HG02884 (cell line): ENCODE measurements around the gene TMEM145.
A peak's percentile ranks its signal among the peaks of the same experiment; 100 is the strongest.
"Not testable (repeated sequence)": the region's sequence is repeated elsewhere in the genome, so short reads cannot be mapped to it uniquely, and the experiment has no call there.

ENCODE experiments used
- ATAC-seq: cut with Tn5 transposase; IDR thresholded peaks from one replicate; pipeline ENCODE4 v1.9.1; 2021; ENCODE audit warnings: mild to moderate bottlenecking, moderate library complexity; ENCODE audit not compliant: unreplicated experiment

Gene TMEM145

DNA sequence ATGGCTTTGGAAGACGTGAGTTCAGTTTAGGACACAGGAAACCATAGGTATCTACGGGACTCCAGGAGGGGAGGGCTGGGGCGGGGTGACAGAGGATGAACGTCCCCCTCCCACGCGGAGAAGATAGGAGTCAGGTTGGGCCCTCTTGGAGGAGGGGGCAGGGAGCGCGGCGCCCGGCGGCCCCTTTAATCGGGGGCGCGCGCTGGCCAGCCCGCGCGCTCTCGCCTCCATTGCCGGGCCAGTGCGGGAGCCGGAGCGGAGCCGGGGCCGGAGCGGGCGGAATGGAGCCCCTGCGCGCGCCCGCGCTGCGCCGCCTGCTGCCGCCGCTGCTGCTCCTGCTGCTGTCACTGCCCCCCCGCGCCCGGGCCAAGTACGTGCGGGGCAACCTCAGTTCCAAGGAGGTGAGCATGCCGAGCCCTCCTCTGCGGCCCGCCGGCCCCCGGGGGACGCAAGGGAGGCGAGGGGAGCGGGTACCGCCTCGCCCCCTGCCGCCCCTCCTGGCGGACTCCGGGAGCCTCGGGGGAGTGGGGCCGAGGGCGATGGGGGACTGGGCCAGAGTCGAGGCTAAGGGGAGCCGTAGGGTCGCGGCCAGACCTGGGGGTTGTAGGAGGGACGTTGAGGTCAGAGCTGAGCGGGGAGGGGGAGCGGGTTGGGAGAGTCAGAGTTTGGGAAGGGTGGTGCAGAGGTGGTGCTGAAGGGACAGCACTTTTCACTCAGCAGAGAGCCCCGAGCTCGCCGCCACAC is at the start of gene TMEM145:
TMEM145 (plus strand) TSS at position 214 of the 744 bp plus-strand sequence; CDS start at position 282, 68 bp downstream.
- ATAC-seq, result no peak

DNA sequence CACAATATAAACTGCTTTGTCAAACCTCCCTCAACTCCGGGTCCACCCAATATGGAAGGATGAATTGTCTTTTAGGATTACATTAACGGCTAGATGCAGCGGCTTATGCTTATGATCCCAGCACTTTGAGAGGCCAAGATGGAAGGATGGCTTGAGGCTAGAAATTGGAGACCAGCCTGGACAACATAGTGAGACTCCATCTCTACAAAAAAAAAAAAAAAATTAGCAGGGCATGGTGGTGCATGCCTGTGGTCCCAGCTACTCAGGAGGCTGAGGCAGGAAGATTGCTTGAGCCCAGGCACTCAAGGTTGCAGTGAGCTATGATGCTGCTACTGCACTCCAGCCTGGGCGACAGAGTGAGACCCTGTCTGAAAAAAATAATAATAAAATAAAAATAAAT is 47.0 kb upstream of the TMEM145 start:
- ATAC-seq, result not testable (repeated sequence)

DNA sequence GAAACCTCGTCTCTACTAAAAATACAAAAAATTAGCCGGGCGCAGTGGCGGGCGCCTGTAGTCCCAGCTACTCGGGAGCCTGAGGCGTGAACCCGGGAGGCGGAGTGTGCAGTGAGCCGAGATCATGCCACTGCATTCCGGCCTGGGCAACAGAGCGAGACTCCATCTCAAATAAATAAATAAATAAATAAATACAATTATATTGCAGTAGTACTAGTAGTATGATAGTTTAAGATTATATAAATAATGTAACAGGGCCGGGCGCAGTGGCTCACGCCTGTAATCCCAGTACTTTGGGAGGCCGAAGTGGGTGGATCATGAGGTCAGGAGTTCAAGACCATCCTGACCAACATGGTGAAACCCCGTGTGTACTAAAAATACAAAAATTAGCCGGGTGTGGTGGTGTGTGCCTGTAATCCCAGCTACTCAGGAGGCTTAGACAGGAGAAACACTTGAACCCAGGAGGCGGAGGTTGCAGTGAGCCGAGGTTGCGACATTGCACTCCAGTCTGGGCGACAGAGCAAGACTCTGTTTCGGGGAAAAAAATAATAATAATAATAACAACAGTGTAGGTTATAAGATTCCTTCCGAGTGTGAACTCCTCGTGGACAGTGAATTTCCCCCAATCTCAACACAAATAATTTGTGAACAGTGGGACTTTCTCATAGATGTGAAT is 46.0 kb upstream of the TMEM145 start:
- ATAC-seq, result not testable (repeated sequence)

DNA sequence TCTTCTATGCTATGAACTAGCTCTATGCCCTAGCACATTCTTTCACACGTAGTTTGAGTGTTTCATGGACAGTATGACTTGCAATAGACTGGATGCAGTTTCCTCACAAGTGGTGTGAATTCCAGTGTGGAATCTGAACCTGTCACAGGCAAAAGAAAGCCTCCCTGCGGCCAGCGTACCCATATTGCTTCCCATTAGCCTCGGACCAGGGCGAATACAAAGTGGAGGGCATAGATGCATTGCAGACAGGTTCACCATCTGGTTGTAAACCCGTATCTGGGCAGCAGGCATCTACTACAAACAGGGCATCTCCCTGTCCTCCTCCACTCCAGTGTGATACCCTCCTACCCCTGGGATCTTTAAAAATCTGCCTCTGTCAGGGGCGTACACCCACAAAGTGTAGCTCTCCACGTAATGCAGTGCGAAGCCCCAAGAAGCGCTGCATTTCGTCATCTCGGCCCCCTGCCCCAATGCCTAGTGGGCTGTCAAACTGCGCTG is 45.4 kb upstream of the TMEM145 start:
- no peak for ATAC-seq

DNA sequence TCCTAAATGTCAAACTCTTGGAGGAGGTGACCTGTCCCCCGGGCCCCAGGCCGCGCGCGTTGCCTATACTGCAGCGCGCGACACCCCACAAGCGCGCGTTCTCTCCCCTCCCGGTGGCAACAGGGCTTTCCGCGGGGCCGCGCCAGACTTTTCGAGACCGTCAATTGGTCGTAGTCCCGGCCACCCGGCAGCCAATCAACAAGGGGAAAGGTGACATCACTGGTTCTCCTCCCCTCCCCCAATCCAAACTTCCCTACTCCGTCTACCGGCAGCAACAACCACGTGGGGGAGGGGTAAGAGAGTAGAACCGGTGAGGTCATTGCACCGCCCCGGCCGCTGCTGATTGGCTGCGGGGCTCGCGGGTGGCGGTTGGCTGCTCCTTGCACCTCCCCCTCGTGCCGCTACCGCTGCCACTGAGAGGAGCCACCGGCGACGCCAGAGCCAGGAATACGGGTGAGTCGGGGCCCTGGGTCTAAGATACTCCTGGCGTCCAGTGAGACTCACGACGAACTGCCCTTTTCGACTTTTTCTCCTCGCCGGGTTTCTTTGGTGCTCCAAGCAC is 44.9 kb upstream of the TMEM145 start:
- ATAC-seq, result peak; percentile 49

DNA sequence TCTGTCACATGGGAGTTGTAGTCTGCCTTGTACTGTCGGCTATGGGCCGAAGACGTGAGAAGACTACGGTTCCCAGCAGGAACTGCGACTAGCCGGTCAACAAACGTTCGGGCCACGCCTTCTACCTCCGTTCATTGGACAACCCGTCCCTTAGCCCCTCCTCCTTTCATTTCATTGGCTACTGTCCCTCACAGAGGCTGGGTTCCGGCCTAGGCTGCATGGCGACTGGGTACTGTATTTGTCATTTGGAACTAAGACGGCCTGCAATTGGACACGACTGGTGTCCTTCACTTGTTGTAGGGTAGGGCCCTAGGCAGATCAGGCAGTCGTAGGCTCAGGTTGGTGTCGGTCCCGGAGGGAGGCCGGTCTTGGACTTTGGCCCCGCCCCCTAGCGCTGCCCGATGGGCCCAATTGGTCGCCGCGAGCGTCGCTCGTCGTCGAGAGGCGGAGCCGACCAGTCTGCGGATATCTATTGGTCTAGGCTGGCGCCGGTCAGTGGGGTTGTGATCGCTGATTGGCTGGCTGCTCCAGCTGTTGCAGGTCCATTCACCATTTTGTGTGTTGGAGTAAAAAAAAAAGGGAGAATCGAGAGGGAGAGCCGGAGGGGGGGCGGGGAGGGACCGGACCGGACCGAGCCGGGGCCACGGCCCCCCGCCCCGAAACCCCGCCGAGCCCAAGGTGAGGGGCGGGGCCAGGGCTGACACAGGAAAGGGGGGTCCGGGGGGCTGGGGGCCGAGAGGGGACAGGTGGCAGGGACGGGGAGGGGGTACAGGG is 44.2 kb upstream of the TMEM145 start, which contains the start of gene CIC:
CIC (plus strand) TSS at position 549 of the 774 bp plus-strand sequence. CDS start 2,532 bp downstream, outside the sequence.
- ATAC-seq, result peak; percentile 72

DNA sequence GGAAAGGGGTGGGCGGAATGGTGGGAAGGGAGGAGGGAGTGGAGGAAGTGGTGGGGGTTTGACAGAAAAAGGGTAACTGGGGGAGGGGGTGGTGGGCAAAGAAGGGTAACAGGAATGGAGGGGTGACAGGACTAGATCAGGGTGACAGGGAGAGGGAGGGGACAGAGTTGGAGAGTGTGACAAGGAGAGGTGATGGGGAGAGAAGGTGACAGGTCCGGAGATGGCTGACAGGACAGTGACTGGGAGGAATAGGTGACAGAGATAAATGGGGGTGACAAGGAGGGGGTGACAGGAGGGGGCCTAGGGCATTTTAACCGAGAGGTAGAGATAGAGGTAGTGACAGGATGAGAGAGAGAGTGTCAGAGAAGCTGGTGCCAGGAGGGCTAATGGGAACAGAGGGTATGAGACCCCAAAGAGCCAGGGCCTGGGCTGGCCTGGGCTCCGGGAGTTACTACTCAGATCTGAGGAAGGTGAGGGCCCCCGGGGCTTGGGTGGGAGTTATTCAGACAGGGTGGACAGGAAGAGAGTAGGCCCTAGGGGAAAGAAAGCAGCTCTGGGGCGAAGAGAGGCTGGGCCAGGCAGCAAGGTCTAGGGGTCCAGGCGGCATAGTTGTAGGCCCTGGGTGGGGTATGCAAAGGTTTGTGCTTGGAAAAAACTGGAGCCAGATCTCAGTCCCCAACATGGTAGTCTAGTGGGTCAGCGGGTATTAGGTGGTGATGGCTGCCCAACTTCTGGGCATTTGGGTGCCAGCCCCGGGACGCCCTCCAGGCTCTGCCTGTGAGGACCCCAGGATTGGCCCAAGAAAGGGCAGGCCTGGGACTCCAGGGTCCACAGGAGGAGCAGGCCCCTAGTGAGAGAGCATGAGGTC is 43.4 kb upstream of the TMEM145 start:
- ATAC-seq, result no peak

DNA sequence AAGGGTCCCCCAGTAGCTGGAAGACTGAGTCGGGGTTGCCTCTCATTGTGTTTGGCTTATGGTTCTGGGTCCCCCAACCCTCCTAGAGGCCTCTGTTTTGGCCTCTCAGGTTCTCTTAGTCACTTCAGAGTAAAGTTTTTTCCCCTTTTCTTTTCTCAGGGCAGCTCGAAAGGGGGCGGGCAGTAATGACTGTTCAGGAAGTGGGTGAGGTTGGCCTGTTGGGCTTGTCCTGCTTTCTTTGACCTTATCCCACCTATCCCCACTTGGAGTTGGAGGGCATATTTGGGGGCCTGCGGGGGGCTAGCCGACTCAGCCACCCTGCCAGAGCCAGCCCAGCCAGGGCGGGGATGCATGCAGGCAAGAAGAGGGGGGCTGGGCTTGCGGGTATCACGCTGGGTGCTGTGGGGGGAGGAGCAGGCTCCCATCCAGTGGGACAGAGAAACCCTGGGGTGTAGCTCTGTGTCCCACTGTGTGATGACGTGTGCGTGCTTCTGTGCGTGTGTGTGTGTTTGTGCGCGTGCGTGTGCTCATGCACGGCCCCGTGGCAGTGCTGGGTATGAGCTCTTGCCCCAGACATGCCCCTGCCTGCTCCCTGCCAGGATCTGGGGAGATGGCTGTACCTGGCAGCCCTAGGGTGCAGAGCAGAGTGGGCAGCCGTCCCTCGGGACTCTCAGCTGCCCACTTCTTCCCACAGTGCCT is 42.6 kb upstream of the TMEM145 start:
- ATAC-seq, result no peak

DNA sequence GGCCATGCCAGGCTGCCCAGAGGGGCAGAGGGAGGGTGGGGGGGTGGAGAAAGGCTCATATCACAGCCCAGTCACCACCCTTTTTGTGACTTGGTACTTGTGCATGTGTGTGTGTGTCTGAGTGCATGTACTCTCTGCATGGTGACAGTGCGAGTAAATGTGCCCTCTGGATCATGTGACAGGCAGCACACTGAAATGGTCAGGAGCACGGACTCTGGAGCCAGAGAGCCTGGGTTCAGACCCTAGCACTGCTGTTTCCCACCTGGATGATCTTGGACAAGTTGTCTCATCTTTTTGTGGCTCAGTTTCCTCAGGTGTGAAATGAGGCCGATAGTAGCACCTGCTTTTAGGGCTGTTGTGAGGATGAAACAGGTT is 42.1 kb upstream of the TMEM145 start:
- ATAC-seq, result no peak

DNA sequence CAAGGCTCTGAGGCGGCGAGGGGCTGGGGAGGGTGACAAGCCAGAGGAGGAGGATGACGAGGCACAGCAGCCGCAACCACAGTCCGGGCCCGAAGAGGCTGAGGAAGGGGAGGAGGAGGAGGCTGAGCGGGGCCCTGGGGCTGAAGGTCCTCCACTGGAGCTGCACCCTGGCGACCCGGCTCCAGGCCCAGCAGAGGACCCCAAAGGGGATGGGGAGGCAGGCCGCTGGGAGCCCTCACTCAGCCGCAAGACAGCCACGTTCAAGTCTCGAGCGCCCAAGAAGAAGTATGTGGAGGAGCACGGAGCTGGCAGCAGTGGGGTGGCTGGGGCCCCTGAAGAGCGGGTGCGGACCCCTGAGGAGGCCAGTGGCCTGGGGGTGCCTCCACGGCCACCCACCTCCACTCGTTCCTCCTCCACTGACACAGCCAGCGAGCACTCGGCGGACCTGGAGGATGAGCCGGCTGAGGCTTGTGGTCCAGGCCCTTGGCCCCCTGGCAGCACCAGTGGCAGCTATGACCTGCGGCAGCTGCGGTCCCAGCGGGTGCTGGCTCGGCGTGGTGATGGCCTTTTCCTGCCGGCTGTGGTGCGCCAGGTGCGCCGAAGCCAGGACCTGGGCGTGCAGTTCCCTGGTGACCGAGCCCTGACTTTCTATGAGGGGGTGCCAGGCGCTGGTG is 41.1 kb upstream of the TMEM145 start:
- ATAC-seq, result no peak

DNA sequence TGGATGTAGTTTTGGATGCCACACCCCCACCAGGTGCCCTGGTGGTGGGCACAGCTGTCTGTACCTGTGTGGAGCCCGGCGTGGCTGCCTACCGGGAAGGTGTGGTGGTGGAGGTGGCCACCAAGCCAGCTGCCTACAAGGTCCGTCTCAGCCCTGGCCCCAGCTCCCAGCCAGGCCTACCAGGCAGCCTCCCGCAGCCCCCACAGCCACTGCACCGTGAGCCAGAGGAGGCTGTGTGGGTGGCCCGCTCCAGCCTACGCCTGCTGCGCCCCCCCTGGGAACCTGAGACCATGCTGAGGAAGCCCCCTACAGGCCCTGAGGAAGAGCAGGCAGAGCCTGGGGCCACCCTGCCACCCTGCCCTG is 40.6 kb upstream of the TMEM145 start:
- no peak for ATAC-seq

DNA sequence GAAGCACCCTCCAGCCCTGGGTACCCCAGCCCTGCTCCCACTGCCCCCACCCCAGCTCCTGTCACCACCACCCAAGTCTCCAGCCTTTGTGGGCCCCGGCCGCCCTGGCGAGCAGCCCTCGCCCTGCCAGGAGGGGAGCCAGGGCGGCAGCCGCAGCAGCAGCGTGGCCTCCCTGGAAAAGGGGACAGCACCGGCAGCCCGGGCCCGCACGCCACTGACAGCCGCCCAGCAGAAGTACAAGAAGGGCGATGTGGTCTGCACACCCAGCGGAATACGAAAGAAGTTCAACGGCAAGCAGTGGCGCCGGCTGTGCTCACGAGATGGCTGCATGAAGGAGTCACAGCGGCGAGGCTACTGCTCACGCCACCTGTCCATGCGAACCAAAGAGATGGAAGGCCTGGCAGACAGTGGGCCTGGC is 40.1 kb upstream of the TMEM145 start:
- ATAC-seq, result no peak

DNA sequence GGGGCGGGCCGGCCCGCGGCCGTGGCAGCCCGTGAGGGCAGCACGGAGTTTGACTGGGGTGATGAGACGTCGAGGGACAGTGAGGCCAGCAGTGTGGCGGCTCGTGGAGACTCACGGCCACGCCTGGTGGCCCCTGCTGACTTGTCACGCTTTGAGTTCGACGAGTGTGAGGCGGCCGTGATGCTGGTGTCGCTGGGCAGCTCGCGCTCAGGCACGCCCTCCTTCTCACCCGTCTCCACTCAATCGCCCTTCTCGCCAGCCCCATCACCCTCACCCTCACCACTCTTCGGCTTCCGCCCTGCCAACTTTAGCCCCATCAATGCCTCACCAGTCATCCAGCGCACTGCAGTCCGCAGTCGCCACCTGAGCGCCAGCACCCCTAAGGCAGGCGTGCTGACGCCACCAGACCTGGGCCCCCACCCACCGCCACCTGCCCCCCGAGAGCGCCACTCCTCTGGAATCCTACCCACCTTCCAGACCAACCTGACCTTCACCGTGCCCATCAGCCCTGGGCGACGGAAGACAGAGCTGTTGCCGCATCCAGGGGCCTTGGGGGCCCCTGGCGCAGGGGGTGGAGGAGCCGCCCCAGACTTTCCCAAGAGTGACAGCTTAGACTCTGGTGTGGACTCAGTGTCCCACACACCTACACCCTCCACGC is 39.6 kb upstream of the TMEM145 start:
- ATAC-seq, result no peak

DNA sequence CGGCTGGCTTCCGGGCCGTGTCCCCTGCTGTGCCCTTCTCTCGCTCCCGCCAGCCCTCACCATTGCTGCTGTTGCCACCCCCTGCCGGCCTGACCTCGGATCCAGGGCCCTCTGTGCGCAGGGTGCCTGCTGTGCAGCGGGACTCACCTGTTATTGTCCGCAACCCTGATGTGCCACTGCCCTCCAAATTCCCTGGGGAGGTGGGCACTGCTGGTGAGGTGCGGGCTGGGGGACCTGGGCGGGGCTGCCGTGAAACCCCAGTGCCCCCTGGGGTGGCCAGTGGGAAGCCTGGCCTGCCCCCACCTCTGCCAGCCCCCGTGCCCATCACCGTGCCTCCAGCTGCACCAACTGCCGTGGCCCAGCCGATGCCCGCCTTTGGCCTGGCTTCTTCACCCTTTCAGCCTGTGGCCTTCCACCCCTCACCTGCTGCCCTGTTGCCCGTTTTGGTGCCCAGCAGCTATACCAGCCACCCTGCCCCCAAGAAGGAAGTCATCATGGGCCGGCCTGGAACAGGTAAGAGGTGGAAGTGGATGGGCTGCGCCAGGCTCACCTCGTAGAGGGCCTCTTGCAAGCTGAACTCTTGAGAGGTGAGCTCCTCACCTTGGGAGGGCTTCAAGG is 38.9 kb upstream of the TMEM145 start:
- ATAC-seq, result no peak

DNA sequence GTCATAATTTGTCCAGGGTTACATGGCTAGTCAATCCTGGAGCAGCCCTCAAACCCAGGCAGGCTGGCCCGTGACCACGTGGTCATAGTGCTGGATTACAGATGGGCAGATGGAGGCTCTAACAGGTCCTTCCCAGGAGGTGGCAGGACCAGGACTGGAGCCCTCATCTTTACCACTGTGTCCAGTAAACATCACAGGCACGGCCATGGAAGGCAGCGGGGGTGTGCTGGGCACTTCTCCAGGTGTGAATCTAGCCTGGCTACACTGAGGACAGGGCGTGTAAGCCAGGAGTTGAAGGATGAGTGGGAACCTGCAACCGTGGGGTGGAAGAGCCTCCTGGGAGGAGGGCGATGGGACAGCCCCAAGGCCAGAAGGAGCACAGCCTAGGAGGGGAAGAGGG is 38.0 kb upstream of the TMEM145 start:
- ATAC-seq, result no peak

DNA sequence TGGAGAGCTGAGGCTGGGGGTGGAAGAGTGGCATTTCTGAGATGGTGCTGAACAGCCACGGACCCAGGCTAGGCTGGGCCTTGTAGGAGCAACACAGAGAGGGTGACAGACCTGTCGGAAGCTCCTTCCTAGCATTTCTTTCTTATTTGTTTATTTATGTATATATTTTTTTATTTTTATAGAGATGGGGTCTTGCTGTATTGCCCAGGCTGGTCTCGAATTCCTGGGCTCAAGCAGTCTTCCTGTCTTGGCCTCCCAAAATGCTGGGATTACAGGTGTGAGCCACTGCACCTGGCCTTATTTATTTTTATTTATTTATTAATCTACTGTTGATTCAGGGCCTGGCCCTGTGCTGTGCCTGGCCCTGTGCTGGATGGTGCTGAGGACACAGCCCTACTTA is 37.6 kb upstream of the TMEM145 start:
- no peak for ATAC-seq

DNA sequence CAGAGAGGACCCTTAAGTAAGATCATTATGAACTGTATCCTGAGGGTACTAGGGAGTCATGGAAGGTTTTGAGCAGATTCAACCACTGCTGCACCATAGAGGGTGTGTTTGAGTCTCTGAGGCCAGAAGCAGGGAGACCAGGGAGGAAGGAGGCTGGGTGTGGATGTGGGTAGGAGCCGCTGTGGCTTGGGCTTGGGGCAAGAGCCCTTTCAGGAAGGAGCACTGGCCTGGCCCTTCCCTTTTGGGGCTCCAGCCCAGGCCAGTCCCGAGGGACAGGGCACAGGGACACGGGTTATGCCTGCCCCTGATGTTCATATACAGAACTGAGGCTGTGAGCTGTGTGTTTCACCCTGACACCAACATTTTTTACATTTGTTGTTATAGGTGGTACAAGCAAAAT is 36.8 kb upstream of the TMEM145 start:
- ATAC-seq, result no peak

DNA sequence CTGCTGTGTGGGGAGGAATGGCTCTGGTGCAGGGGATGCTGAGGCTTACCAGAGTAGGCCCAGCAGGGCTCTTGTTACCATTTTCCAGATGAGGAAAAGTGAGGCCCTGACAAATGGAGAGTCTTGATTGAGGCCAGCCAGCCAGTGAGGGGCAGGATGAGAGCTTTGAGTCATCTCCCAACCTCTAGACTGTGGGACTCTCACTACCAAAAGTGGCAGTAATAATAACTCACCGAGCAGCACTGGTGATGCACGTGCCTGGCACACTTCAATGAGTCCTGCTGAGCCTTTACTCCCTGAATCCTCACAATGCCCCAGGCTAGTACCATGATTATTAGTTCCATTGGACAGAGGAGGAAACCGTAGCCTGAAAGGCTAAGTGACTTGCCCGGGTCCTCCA is 36.3 kb upstream of the TMEM145 start:
- no peak for ATAC-seq
